WERI-Rb-1 (cell line): Measurements from ENCODE around the gene YARS1.

Source experiments
- DNase-seq: peaks from one replicate; pipeline ENCODE4 v3.0.0-alpha.2; 2020
- H3K27ac ChIP-seq: fragments of 250-450 bp; sonication (Bioruptor Pico); 2 replicates; pipeline ENCODE4 v1.5.1; 2020; ENCODE audit warnings: mild to moderate bottlenecking, moderate library complexity
- H3K27me3 ChIP-seq: fragments of 250-450 bp; sonication (Bioruptor Pico); 2 replicates; pipeline ENCODE4 v1.5.1; 2021; ENCODE audit warnings: mild to moderate bottlenecking, low read depth, moderate library complexity; ENCODE audit not compliant: insufficient read depth, severe bottlenecking
- H3K36me3 ChIP-seq: fragments of 250-450 bp; sonication (Bioruptor Pico); 2 replicates; pipeline ENCODE4 v1.5.1; 2020; ENCODE audit warnings: mild to moderate bottlenecking, moderate library complexity
- H3K4me3 ChIP-seq: 2 replicates; pipeline ENCODE4 v1.5.1; 2011; ENCODE audit warnings: low read depth, mild to moderate bottlenecking, control low read depth, low read length
- H3K9me3 ChIP-seq: fragments of 250-450 bp; sonication (Bioruptor Pico); 2 replicates; pipeline ENCODE4 v1.5.1; 2021; ENCODE audit warnings: mild to moderate bottlenecking, moderate library complexity; ENCODE audit not compliant: severe bottlenecking
- TF ChIP-seq, protein P1 (sequence below): IDR thresholded peaks from 2 replicates; pipeline ENCODE4 v1.5.1; 2011; ENCODE audit warnings: low read depth, mild to moderate bottlenecking, control low read depth, inconsistent platforms, low read length

Gene YARS1

DNA sequence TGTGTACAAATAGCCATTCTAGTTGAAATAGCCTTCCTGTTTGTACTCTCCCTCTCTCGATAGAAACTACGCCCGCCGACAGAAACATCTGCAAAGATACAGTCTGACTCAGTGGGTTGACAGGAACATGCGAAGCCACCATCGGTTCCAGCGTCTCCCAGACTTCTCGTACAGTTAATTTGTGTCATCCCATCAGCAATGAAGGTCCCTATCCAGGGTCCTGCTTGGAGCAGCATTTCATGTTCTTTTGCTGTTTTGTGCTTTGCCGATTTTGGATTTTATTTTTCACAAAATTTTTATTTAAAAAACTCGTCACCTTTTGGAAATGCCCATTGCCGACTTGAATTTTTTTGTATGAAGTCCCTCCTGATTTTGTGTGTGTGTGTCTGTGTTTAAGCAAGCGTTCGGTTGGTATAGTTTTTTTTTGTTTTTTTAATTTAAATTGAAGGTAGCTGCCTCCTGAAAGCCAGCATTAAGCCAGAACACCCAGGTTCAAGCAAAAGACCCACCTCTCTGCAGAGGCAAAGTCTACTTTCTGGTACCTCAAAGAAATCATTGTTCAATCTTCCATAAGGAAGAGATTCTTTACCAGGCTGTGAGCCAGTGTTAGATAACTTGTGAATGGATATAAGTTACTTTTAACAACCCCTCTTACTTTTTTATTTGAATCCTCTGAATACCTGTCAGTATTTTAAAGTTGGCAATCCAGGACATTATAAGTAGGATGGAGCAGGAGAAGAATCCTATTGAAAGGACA lies 38.9 kb upstream of the YARS1 start:
- Histone ChIP-seq H3K36me3 (peaks cover 63% of the 10 kb centered on the region), H3K9me3 (no peaks in the 10 kb centered on the region)
- DNase-seq: no peak

DNA sequence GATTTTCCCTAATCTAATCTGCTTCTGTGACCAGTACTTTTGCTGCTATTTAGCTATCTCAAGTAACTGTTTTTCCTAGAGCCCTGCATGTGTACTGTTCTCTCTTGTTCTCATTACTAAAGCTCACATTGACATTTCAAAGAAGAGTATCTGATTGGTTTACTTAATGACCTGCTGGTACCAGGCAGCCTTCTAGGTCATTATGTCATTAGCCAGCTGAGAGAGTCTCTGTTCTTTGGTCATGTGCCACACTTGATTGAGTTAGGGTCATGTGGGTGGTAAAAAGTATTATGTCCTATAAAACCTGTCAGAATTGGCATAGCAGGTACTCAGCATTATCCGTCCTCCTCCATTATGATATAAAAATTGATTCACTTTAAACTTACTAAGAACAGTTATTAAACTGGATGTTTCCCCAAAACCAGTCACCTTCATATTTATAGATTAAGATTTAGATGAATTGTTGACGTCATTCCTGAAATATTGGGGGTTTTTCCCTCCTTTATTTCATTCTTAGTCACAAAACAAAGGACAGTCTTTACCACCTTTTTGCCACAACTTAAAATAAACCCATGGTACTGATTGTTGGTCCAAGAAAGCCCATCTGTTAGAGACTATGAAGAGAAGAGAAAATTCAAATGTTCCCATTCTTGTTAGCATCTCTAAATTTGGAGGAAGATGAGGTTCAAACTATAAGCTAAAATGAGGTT lies 31.4 kb upstream of the YARS1 start:
- TF ChIP-seq, protein P1, sequence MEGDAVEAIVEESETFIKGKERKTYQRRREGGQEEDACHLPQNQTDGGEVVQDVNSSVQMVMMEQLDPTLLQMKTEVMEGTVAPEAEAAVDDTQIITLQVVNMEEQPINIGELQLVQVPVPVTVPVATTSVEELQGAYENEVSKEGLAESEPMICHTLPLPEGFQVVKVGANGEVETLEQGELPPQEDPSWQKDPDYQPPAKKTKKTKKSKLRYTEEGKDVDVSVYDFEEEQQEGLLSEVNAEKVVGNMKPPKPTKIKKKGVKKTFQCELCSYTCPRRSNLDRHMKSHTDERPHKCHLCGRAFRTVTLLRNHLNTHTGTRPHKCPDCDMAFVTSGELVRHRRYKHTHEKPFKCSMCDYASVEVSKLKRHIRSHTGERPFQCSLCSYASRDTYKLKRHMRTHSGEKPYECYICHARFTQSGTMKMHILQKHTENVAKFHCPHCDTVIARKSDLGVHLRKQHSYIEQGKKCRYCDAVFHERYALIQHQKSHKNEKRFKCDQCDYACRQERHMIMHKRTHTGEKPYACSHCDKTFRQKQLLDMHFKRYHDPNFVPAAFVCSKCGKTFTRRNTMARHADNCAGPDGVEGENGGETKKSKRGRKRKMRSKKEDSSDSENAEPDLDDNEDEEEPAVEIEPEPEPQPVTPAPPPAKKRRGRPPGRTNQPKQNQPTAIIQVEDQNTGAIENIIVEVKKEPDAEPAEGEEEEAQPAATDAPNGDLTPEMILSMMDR: no peak
- Histone ChIP-seq H3K27me3 (no peaks in the 10 kb centered on the region), H3K36me3 (peaks cover 41% of the 10 kb centered on the region), H3K27ac (no peak overlapping the region), H3K9me3 (no peaks in the 10 kb centered on the region), H3K4me3 (no peak overlapping the region)
- no peak for DNase-seq

More for the DNA sequence above, 38.9 kb upstream of the YARS1 start:
- TF ChIP-seq, protein P1: no peak
- no peaks in the 10 kb centered on the region for H3K27me3 ChIP-seq
- H3K4me3 ChIP-seq: no peak overlapping the region
- H3K27ac ChIP-seq: no peak overlapping the region

- Histone ChIP-seq H3K4me3 (no peak overlapping the region), H3K9me3 (no peaks in the 10 kb centered on the region), H3K27ac (no peak overlapping the region), H3K36me3 (peaks cover 86% of the 10 kb centered on the region), H3K27me3 (no peaks in the 10 kb centered on the region)
- TF ChIP-seq, protein P1: no peak
- no peak for DNase-seq
Observed at GRCh38 chr1:32831878-32832277, 14.7 kb upstream of the YARS1 start.

DNA sequence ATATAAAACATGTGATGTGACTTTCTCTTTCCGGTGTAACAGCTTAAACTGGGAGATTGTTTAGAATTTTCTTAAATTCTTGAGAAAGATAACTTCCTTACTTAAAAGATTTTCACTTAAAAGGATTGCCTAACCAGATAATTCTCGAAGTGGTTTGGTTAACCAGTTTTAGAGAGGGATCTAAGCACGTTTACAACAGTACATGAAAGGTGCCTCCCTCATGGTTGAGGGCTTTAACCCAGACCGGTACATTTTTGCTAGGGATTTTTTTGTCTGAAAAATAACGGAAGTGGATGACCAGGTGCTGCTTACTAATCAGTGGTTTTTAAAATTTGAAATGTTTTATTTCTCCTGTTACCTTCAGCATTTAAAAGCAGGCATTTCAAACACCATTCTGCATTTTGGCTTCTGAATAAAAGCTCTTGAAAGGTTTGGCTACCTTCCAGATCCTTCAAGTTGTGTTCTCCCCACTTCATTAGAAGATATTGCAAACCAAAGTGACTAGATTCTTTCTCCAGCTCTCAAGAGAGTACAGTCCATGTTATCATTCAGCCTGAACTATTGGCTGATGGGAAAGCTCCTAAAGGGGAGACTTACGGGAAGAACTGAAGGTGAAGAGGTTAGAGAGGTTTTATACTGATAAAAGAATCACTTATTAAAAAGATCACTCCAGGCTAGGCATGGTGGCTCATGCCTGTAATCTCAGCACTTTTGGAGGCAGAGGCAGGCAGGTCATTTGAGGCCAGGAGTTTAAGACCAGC lies 13.1 kb upstream of the YARS1 start:
- TF ChIP-seq, protein P1: no peak
- H3K27ac ChIP-seq: no peak overlapping the region
- no peak for DNase-seq
- no peaks in the 10 kb centered on the region for H3K27me3 ChIP-seq
- no peaks in the 10 kb centered on the region for H3K9me3 ChIP-seq
- peaks cover 93% of the 10 kb centered on the region for H3K36me3 ChIP-seq
- no peak overlapping the region for H3K4me3 ChIP-seq

DNA sequence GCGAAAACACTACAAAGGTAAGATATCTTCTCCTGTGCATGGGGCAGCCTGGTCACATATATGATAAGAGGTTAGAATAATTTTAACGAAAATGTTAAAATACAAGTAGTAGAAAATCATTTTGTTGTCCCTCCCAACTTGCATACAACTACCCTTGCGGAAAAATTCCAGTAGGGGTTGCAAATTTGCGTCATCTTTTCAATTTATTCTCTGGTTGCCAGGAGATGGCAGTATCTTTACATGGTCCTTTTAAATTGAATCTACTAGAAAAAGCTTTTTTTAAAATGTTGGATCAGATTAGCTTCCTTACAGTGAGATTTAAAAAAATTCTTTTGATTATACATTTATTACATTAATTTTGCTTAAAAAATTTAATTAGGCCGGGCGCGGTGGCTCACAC lies 11.2 kb upstream of the YARS1 start:
- H3K9me3 ChIP-seq: no peaks in the 10 kb centered on the region
- no peaks in the 10 kb centered on the region for H3K27me3 ChIP-seq
- H3K27ac ChIP-seq: no peak overlapping the region
- no peak overlapping the region for H3K4me3 ChIP-seq
- H3K36me3 ChIP-seq: peaks cover 80% of the 10 kb centered on the region
- TF ChIP-seq, protein P1: no peak
- DNase-seq: no peak
